ENCODE data around the gene RNPEP.
"Not testable (repeated sequence)": the region's sequence is repeated elsewhere in the genome, so short reads cannot be mapped to it uniquely, and the experiment has no call there.

Gene RNPEP

GRCh38 chr1:201944639-201945038 lies 37.8 kb upstream of the RNPEP start:
- peaks cover 28% of the 10 kb centered on the region for H3K27me3 ChIP-seq (ENCODE audit: control insufficient read depth, insufficient read depth, low read length)
- no peaks in the 10 kb centered on the region for H3K9me3 ChIP-seq (ENCODE audit: control insufficient read depth, low read depth, low read length)
- no peaks in the 10 kb centered on the region for H3K36me3 ChIP-seq (ENCODE audit: control insufficient read depth, low read depth, low read length)
- H3K4me3 ChIP-seq (ENCODE audit: low read length) = no peak overlapping the region
- H3K27ac ChIP-seq (ENCODE audit: low read length) = no peak overlapping the region
- H3K4me1 ChIP-seq (ENCODE audit: control insufficient read depth, low read depth, low read length) = peaks cover 13% of the 10 kb centered on the region
- H3K9ac ChIP-seq (ENCODE audit: low read length) = no peak overlapping the region

DNA sequence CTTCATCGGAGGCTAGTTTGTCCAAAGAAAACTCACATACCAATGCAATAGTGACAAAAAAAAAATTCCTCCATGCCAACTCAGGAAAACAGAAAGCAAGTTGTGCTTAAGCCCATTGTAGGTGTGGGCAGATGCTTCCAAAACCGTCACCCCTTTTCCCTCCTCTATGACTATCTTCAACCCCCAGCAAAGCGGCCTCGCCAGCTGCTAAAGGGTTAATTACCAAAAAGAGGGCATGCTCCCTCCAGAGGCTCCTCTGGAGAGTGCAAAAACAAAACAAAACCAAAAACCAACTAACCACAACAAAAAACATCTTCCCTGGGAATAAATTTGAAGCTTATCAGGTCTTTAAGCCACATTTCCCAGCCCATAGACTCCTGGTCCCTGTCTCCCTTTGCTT lies 37.3 kb upstream of the RNPEP start:
- Histone ChIP-seq H3K4me1 (ENCODE audit: control insufficient read depth, low read depth, low read length) (peaks cover 13% of the 10 kb centered on the region), H3K36me3 (ENCODE audit: control insufficient read depth, low read depth, low read length) (no peaks in the 10 kb centered on the region), H3K9me3 (ENCODE audit: control insufficient read depth, low read depth, low read length) (no peaks in the 10 kb centered on the region), H3K27me3 (ENCODE audit: control insufficient read depth, insufficient read depth, low read length) (peaks cover 28% of the 10 kb centered on the region), H3K9ac (ENCODE audit: low read length) (no peak overlapping the region), H3K4me3 (ENCODE audit: low read length) (peak overlapping the region; percentile 69), H3K27ac (ENCODE audit: low read length) (no peak overlapping the region)

DNA sequence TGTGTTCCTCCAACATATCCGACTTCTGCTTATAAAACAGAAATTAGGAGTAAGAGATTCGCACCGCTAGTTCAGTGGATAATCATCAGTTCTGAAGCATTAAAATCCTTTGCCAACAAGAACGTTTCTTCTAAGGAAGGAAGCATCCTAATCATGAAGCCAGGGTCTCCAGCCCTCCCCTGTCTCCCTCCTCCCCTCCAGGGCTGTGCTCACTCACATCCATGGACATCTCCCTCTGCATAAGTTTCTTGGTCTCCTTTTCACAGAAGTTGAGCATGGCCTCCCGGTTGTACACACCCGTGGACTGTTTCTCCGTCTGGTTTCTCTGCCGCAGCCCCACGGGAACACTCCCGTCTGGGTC lies 36.6 kb upstream of the RNPEP start:
- Histone ChIP-seq H3K9ac (ENCODE audit: low read length) (no peak overlapping the region), H3K27ac (ENCODE audit: low read length) (no peak overlapping the region), H3K9me3 (ENCODE audit: control insufficient read depth, low read depth, low read length) (no peaks in the 10 kb centered on the region), H3K36me3 (ENCODE audit: control insufficient read depth, low read depth, low read length) (no peaks in the 10 kb centered on the region), H3K4me1 (ENCODE audit: control insufficient read depth, low read depth, low read length) (peaks cover 13% of the 10 kb centered on the region), H3K27me3 (ENCODE audit: control insufficient read depth, insufficient read depth, low read length) (peaks cover 28% of the 10 kb centered on the region), H3K4me3 (ENCODE audit: low read length) (peak overlapping the region; percentile 69)

- Histone ChIP-seq H3K27ac (ENCODE audit: low read length) (no peak within 1 kb of the TSS), H3K9ac (ENCODE audit: low read length) (no peak within 1 kb of the TSS), H3K36me3 (ENCODE audit: control insufficient read depth, low read depth, low read length) (no peaks in the 10 kb centered on the region), H3K4me3 (ENCODE audit: low read length) (peak within 1 kb of the TSS; percentile 69), H3K9me3 (ENCODE audit: control insufficient read depth, low read depth, low read length) (no peaks in the 10 kb centered on the region), H3K27me3 (ENCODE audit: control insufficient read depth, insufficient read depth, low read length) (peaks cover 28% of the 10 kb centered on the region), H3K4me1 (ENCODE audit: control insufficient read depth, low read depth, low read length) (peaks cover 11% of the 10 kb centered on the region)
These were observed 36.1 kb upstream of the RNPEP start, which contains the start of gene LMOD1 for GRCh38 chr1:201946224-201946908. Gene LMOD1, minus strand, starts transcription at chr1:201946548. Its CDS starts 208 bp downstream, at chr1:201946340.

- no peak overlapping the region for H3K27ac ChIP-seq (ENCODE audit: low read length)
- H3K27me3 ChIP-seq (ENCODE audit: control insufficient read depth, insufficient read depth, low read length) = peaks cover 28% of the 10 kb centered on the region
- no peak overlapping the region for H3K9ac ChIP-seq (ENCODE audit: low read length)
- H3K9me3 ChIP-seq (ENCODE audit: control insufficient read depth, low read depth, low read length) = no peaks in the 10 kb centered on the region
- peaks cover 11% of the 10 kb centered on the region for H3K4me1 ChIP-seq (ENCODE audit: control insufficient read depth, low read depth, low read length)
- H3K4me3 ChIP-seq (ENCODE audit: low read length) = no peak overlapping the region
- H3K36me3 ChIP-seq (ENCODE audit: control insufficient read depth, low read depth, low read length) = no peaks in the 10 kb centered on the region
These were observed 34.8 kb upstream of the RNPEP start for GRCh38 chr1:201947697-201948008.

- Histone ChIP-seq H3K4me3 (ENCODE audit: low read length) (no peak overlapping the region), H3K36me3 (ENCODE audit: control insufficient read depth, low read depth, low read length) (no peaks in the 10 kb centered on the region), H3K27me3 (ENCODE audit: control insufficient read depth, insufficient read depth, low read length) (peaks cover 28% of the 10 kb centered on the region), H3K9me3 (ENCODE audit: control insufficient read depth, low read depth, low read length) (no peaks in the 10 kb centered on the region), H3K27ac (ENCODE audit: low read length) (no peak overlapping the region), H3K9ac (ENCODE audit: low read length) (no peak overlapping the region), H3K4me1 (ENCODE audit: control insufficient read depth, low read depth, low read length) (peaks cover 11% of the 10 kb centered on the region)
These were observed 33.0 kb upstream of the RNPEP start for GRCh38 chr1:201949491-201949890.

- Histone ChIP-seq H3K9ac (ENCODE audit: low read length) (peak overlapping the region; percentile 94), H3K4me1 (ENCODE audit: control insufficient read depth, low read depth, low read length) (peaks cover 4% of the 10 kb centered on the region), H3K27me3 (ENCODE audit: control insufficient read depth, insufficient read depth, low read length) (no peaks in the 10 kb centered on the region), H3K36me3 (ENCODE audit: control insufficient read depth, low read depth, low read length) (peaks cover 22% of the 10 kb centered on the region), H3K4me3 (ENCODE audit: low read length) (peak overlapping the region; percentile 94), H3K27ac (ENCODE audit: low read length) (peak overlapping the region; percentile 90), H3K9me3 (ENCODE audit: control insufficient read depth, low read depth, low read length) (no peaks in the 10 kb centered on the region)
These were observed 28.0 kb upstream of the RNPEP start for GRCh38 chr1:201954263-201955008.

DNA sequence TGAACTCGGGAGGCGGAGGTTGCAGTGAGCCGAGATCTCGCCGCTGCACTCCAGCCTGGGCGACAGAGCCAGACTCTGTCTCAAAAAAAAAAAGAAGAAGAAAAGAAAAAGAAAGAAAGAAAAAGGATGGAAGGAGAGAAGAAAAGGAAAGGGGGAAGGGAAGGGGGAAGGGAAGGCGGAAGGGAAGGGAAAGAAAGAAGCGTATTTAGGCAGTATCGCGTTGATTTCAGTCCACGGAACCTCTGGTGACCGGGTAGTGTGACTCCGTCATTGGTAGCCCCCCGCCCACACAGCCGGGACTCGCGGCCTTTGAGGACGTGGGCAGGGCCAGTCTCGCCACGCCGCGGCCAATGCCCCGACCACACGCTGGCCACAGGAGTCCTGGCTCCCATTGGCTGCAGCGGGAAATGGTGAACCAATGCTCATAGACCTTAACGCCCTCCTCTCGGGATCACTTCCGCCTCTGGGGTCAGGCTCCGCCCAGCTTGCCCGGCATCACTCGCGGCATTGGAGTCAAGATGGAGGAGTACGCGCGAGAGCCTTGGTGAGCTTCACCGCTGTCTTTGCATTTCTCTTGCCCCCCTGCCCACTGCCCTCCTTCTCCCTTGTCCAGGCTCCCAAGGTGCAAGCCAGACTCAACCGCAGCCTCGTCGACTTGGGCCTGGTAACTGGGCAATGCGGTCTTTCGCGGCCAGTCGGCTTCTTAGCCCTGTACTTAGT lies 27.3 kb upstream of the RNPEP start, which contains the start of gene TIMM17A:
Gene TIMM17A (plus strand): TSS at position 495 of the 720 bp plus-strand sequence. CDS start 24 bp downstream, at position 519.
- peaks cover 4% of the 10 kb centered on the region for H3K4me1 ChIP-seq (ENCODE audit: control insufficient read depth, low read depth, low read length)
- peaks cover 26% of the 10 kb centered on the region for H3K36me3 ChIP-seq (ENCODE audit: control insufficient read depth, low read depth, low read length)
- H3K27ac ChIP-seq (ENCODE audit: low read length) = peak within 1 kb of the TSS; percentile 94

DNA sequence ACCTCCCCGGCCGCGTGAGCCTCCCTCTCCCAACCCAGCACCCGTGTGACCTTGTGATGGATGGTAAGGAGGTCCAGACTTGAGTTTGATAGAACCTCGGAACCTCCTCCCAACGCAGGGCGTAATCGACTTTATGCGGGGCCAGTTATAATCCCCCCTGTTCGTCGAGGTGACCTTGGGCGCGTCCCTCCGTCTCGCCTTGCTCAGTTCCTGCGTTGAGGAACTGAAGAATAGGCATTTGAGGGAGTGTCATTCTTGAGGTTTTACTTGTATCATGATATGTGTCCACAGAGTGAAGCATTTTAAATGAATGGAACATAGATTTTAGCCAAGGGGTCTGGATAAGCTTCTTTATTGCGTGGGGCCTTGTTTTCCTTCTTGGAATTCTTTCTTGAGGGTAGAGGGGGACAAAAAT lies 26.7 kb upstream of the RNPEP start:
- Histone ChIP-seq H3K27me3 (ENCODE audit: control insufficient read depth, insufficient read depth, low read length) (no peaks in the 10 kb centered on the region), H3K4me1 (ENCODE audit: control insufficient read depth, low read depth, low read length) (peaks cover 4% of the 10 kb centered on the region), H3K9me3 (ENCODE audit: control insufficient read depth, low read depth, low read length) (no peaks in the 10 kb centered on the region), H3K27ac (ENCODE audit: low read length) (peak overlapping the region; percentile 94), H3K9ac (ENCODE audit: low read length) (peak overlapping the region; percentile 94), H3K4me3 (ENCODE audit: low read length) (peak overlapping the region; percentile 94), H3K36me3 (ENCODE audit: control insufficient read depth, low read depth, low read length) (peaks cover 28% of the 10 kb centered on the region)

More for the DNA sequence above, 27.3 kb upstream of the RNPEP start, which contains the start of gene TIMM17A:
- peak within 1 kb of the TSS; percentile 94 for H3K9ac ChIP-seq (ENCODE audit: low read length)
- no peaks in the 10 kb centered on the region for H3K9me3 ChIP-seq (ENCODE audit: control insufficient read depth, low read depth, low read length)
- no peaks in the 10 kb centered on the region for H3K27me3 ChIP-seq (ENCODE audit: control insufficient read depth, insufficient read depth, low read length)
- peak within 1 kb of the TSS; percentile 94 for H3K4me3 ChIP-seq (ENCODE audit: low read length)

GRCh38 chr1:201958348-201958747 lies 24.1 kb upstream of the RNPEP start:
- Histone ChIP-seq H3K4me1 (ENCODE audit: control insufficient read depth, low read depth, low read length) (peaks cover 4% of the 10 kb centered on the region), H3K27me3 (ENCODE audit: control insufficient read depth, insufficient read depth, low read length) (no peaks in the 10 kb centered on the region), H3K4me3 (ENCODE audit: low read length) (no peak overlapping the region), H3K9me3 (ENCODE audit: control insufficient read depth, low read depth, low read length) (no peaks in the 10 kb centered on the region), H3K36me3 (ENCODE audit: control insufficient read depth, low read depth, low read length) (peaks cover 53% of the 10 kb centered on the region), H3K9ac (ENCODE audit: low read length) (no peak overlapping the region), H3K27ac (ENCODE audit: low read length) (no peak overlapping the region)

DNA sequence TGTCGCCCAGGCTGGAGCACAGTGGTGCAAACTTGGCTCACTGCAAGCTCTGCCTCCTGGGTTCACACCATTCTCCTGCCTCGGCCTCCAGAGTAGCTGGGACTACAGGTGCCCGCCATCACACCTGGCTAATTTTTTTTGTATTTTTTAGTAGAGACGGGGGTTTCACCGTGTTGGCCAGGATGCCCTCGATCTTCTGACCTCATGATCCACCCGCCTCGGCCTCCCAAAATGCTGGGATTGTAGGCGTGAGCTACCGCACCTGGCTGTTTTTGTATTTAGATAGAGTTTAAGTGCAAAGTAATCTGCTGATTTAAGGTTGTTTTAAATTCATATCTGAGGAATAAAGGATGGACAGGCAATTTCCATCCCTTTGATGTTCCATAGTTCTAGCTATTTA lies 20.1 kb upstream of the RNPEP start:
- not testable (repeated sequence) for H3K9me3 ChIP-seq (ENCODE audit: control insufficient read depth, low read depth, low read length); H3K4me3 ChIP-seq (ENCODE audit: low read length); H3K27me3 ChIP-seq (ENCODE audit: control insufficient read depth, insufficient read depth, low read length); H3K27ac ChIP-seq (ENCODE audit: low read length); H3K4me1 ChIP-seq (ENCODE audit: control insufficient read depth, low read depth, low read length); H3K9ac ChIP-seq (ENCODE audit: low read length)
- H3K36me3 ChIP-seq (ENCODE audit: control insufficient read depth, low read depth, low read length) = peaks cover 78% of the 10 kb centered on the region
